Measurements from ENCODE around the gene CEP290.

GRCh38 chr12:88093573-88093972 is 48.3 kb downstream of the CEP290 start:
- TF ChIP-seq POLR2A (IDR thresholded peaks at IDR 0.05) (no peak), CTCF (IDR thresholded peaks at IDR 0.05) (no peak)

Data from gastroesophageal sphincter (tissue), 3 donors.